OCI-LY1 (cell line): ENCODE data around the gene TRPM3.

Source experiments
- H2AFZ ChIP-seq: fragments of 200-600 bp; sonication (generic), shearing (Covaris generic); 2 replicates; pipeline ENCODE4 v1.6.0; 2014; ENCODE audit warnings: antibody characterized with exemption, mild to moderate bottlenecking, low read length
- H3F3A ChIP-seq: fragments of 200-600 bp; sonication (generic), shearing (Covaris generic); 2 replicates; pipeline ENCODE4 v1.6.0; 2014; ENCODE audit warnings: mild to moderate bottlenecking, antibody characterized with exemption, low read length, moderate library complexity; ENCODE audit not compliant: insufficient read depth
- H3K27ac ChIP-seq: fragments of 200-600 bp; sonication (generic); 2 replicates; pipeline ENCODE4 v1.5.1; 2014; ENCODE audit warnings: low read length, mixed run types, mild to moderate bottlenecking, low read depth; ENCODE audit not compliant: poor library complexity, severe bottlenecking
- H3K27me3 ChIP-seq: fragments of 200-600 bp; sonication (generic); 2 replicates; pipeline ENCODE4 v1.6.0; 2014; ENCODE audit warnings: antibody characterized with exemption, mild to moderate bottlenecking, low read length, moderate library complexity; ENCODE audit not compliant: insufficient read depth
- H3K36me3 ChIP-seq: fragments of 200-600 bp; sonication (generic); 2 replicates; pipeline ENCODE4 v1.6.1; 2014; ENCODE audit warnings: mild to moderate bottlenecking, antibody characterized with exemption, low read length, moderate library complexity, mixed read lengths; ENCODE audit not compliant: insufficient read depth
- H3K4me1 ChIP-seq: fragments of 200-600 bp; sonication (generic); 2 replicates; pipeline ENCODE4 v1.5.1; 2014; ENCODE audit warnings: mild to moderate bottlenecking, low read length, moderate library complexity; ENCODE audit not compliant: insufficient read depth, severe bottlenecking
- H3K4me2 ChIP-seq: fragments of 200-600 bp; sonication (generic), shearing (Covaris generic); 2 replicates; pipeline ENCODE4 v1.6.1; 2014; ENCODE audit warnings: low read length
- H3K4me3 ChIP-seq: fragments of 200-600 bp; sonication (generic); 2 replicates; pipeline ENCODE4 v1.5.1; 2014; ENCODE audit warnings: low read length, low read depth, mild to moderate bottlenecking, mixed read lengths; ENCODE audit not compliant: poor library complexity, severe bottlenecking
- H3K79me2 ChIP-seq: fragments of 200-600 bp; shearing (Covaris generic); 2 replicates; pipeline ENCODE4 v1.6.1; 2016; ENCODE audit warnings: mixed run types, low read length, mixed read lengths; ENCODE audit not compliant: insufficient read depth
- H3K9ac ChIP-seq: fragments of 200-600 bp; sonication (generic), shearing (Covaris generic); 2 replicates; pipeline ENCODE4 v1.6.1; 2014; ENCODE audit warnings: mild to moderate bottlenecking, low read length, mixed read lengths
- H3K9me2 ChIP-seq: fragments of 200-600 bp; sonication (generic), shearing (Covaris generic); 2 replicates; pipeline ENCODE4 v1.6.1; 2014; ENCODE audit warnings: low read depth, mild to moderate bottlenecking, low read length, mixed read lengths
- H3K9me3 ChIP-seq: fragments of 200-600 bp; shearing (Covaris generic); 2 replicates; pipeline ENCODE4 v1.6.1; 2014; ENCODE audit warnings: low read length, mixed read lengths
- H4K20me1 ChIP-seq: fragments of 200-600 bp; sonication (generic), shearing (Covaris generic); 2 replicates; pipeline ENCODE4 v1.6.0; 2016; ENCODE audit warnings: mild to moderate bottlenecking, low read length; ENCODE audit not compliant: insufficient read depth
- CTCF ChIP-seq: fragments of 200-600 bp; sonication (generic), shearing (Covaris generic); IDR thresholded peaks from 2 replicates; pipeline ENCODE4 v1.5.1; 2017; ENCODE audit warnings: mild to moderate bottlenecking, antibody characterized with exemption, low read length, moderate library complexity, mixed read lengths
- EZH2 ChIP-seq: fragments of 200-600 bp; sonication (generic), shearing (Covaris generic); IDR thresholded peaks from 2 replicates; pipeline ENCODE4 v1.8.0; 2017; ENCODE audit warnings: borderline replicate concordance, mixed run types, mild to moderate bottlenecking, antibody characterized with exemption, low read length, moderate library complexity, mixed read lengths

TRPM3 gene

GRCh38 chr9:71115448-71115975 is 5.9 kb downstream of the TRPM3 start:
- Histone ChIP-seq H3K4me3 (no peak overlapping the region), H2AFZ (no peak overlapping the region), H3F3A (no peaks in the 10 kb centered on the region), H3K9me2 (no peaks in the 10 kb centered on the region), H3K9me3 (no peaks in the 10 kb centered on the region), H3K9ac (no peak overlapping the region), H3K27ac (no peak overlapping the region), H3K79me2 (no peaks in the 10 kb centered on the region), H3K4me2 (no peak overlapping the region), H3K36me3 (no peaks in the 10 kb centered on the region), H4K20me1 (no peaks in the 10 kb centered on the region), H3K4me1 (no peaks in the 10 kb centered on the region), H3K27me3 (0 out of 2 replicates have a peak, but pooled peaks cover 3% of the 10 kb centered on the region)
- TF ChIP-seq CTCF = no peak
- TF ChIP-seq EZH2 = no peak

- Histone ChIP-seq H3K4me3 (no peak overlapping the region), H3K79me2 (no peaks in the 10 kb centered on the region), H3K27me3 (no peaks in the 10 kb centered on the region), H2AFZ (no peak overlapping the region), H3K4me1 (no peaks in the 10 kb centered on the region), H3K9me2 (no peaks in the 10 kb centered on the region), H3K9me3 (no peaks in the 10 kb centered on the region), H3K36me3 (no peaks in the 10 kb centered on the region), H3K4me2 (no peak overlapping the region), H3F3A (no peaks in the 10 kb centered on the region), H3K27ac (no peak overlapping the region), H4K20me1 (no peaks in the 10 kb centered on the region), H3K9ac (no peak overlapping the region)
- TF ChIP-seq EZH2 (no peak), CTCF (no peak)
Measured at GRCh38 chr9:71112866-71113265, 8.6 kb downstream of the TRPM3 start.

DNA sequence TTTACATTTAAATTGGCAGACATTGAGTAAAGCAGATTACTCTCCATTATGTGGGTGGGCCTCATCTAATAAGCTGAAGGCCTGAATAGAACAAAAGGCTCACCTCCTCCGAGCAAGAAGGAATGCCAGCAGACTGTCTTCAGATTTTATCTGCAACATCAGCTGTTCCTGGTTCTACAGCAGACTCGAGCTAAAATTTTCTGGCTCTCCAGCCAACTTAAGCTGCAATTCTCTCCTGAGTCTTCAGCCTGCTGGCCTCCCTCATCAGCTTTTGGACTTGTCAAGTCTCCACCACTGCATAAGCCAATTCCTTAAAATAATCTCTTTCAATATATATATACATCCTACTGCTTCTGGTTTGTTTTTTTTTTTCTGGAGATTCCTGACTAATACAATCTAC is 12.5 kb downstream of the TRPM3 start:
- no peaks in the 10 kb centered on the region for H3K27me3 ChIP-seq
- no peaks in the 10 kb centered on the region for H3K79me2 ChIP-seq
- no peaks in the 10 kb centered on the region for H4K20me1 ChIP-seq
- no peaks in the 10 kb centered on the region for H3F3A ChIP-seq
- no peaks in the 10 kb centered on the region for H3K4me1 ChIP-seq
- no peaks in the 10 kb centered on the region for H3K9me3 ChIP-seq
- H3K9me2 ChIP-seq = no peaks in the 10 kb centered on the region
- H3K4me3 ChIP-seq = no peak overlapping the region
- TF ChIP-seq CTCF (no peak), EZH2 (no peak)
- no peak overlapping the region for H3K4me2 ChIP-seq
- no peaks in the 10 kb centered on the region for H3K36me3 ChIP-seq
- no peak overlapping the region for H3K9ac ChIP-seq
- no peak overlapping the region for H2AFZ ChIP-seq
- no peak overlapping the region for H3K27ac ChIP-seq
